Ovary (tissue), 3 donors: Measurements from ENCODE around the gene BTBD17.

Experiments
- CTCF ChIP-seq, 3 donors: fragments of 450-650 bp in 2 of 3; fragments of 200-600 bp in 1 of 3; IDR thresholded peaks; one replicate each; pipeline versions ENCODE4 v1.5.1 to v1.8.0; 2016 to 2022; ENCODE audit warnings: antibody characterized with exemption in 3 of 3, mild to moderate bottlenecking in 1 of 3
- EP300 ChIP-seq: sonication (generic); formaldehyde crosslinking; IDR thresholded peaks from one replicate; pipeline ENCODE4 v1.6.1; 2017; ENCODE audit warnings: antibody characterized with exemption
- POLR2A ChIP-seq: fragments of 450-650 bp; IDR thresholded peaks from one replicate; pipeline ENCODE4 v1.6.1; 2017; ENCODE audit warnings: antibody characterized with exemption, mild to moderate bottlenecking, moderate library complexity
- donor health status: DM: no; HTN: no; CAD: no.

DNA sequence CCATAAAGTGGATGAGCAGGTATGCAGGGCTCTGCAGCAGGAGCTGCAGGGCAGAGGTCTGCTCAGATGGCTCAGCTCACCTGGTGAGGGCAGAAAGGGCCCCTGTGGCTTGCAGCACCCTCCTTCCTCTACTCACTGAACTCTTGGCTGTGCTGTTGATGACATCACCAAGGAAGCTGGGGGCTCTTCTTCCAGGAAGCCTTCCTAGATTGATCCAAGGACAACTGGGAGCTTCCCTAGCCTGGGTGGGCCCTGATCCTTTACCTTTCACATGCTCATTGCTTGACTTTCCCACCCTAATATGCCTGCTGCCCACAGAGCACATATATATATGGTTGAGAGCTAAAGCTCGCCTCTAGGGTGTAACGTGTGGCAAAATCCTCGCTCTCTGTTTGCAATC is 33.2 kb downstream of the BTBD17 start:
- TF ChIP-seq CTCF (IDR thresholded peaks at IDR 0.05) (no peak), POLR2A (no peak), EP300 (no peak)
